ENCODE results near the gene ERN1.

The ERN1 gene

GRCh38 chr17:64094412-64094811 is 35.5 kb downstream of the ERN1 start:
- TF ChIP-seq CTCF (IDR thresholded peaks at IDR 0.05; ENCODE audit: low read depth, low read length), result no peak
- no peak for DNase-seq (ENCODE audit: extremely low read depth, low read depth)

- no peak for TF ChIP-seq CTCF (IDR thresholded peaks at IDR 0.05; ENCODE audit: low read depth, low read length)
- no peak for DNase-seq (ENCODE audit: extremely low read depth, low read depth)
Measured at GRCh38 chr17:64092952-64093451, 36.9 kb downstream of the ERN1 start.

GRCh38 chr17:64092113-64092512 is 37.8 kb downstream of the ERN1 start:
- no peak for TF ChIP-seq CTCF (IDR thresholded peaks at IDR 0.05; ENCODE audit: low read depth, low read length)
- DNase-seq (ENCODE audit: extremely low read depth, low read depth), result no peak

GRCh38 chr17:64091571-64091970 is 38.4 kb downstream of the ERN1 start:
- no peak for DNase-seq (ENCODE audit: extremely low read depth, low read depth)
- no peak for TF ChIP-seq CTCF (IDR thresholded peaks at IDR 0.05; ENCODE audit: low read depth, low read length)

- DNase-seq (ENCODE audit: extremely low read depth, low read depth), result no peak
- TF ChIP-seq CTCF (IDR thresholded peaks at IDR 0.05; ENCODE audit: low read depth, low read length), result no peak
Measured at GRCh38 chr17:64091116-64091515, 38.8 kb downstream of the ERN1 start.

- DNase-seq (ENCODE audit: extremely low read depth, low read depth), result no peak
- TF ChIP-seq CTCF (IDR thresholded peaks at IDR 0.05; ENCODE audit: low read depth, low read length), result no peak
Measured at GRCh38 chr17:64090144-64090543, 39.8 kb downstream of the ERN1 start.

- no peak for TF ChIP-seq CTCF (IDR thresholded peaks at IDR 0.05; ENCODE audit: low read depth, low read length)
Measured at GRCh38 chr17:64087252-64088005, 42.5 kb downstream of the ERN1 start.

More at GRCh38 chr17:64087252-64088005, 42.5 kb downstream of the ERN1 start:
- DNase-seq (ENCODE audit: extremely low read depth, low read depth), result no peak
